ENCODE results near the gene NR2C1.
"Not testable (repeated sequence)": the region's sequence is repeated elsewhere in the genome, so short reads cannot be mapped to it uniquely, and the experiment has no call there.

The NR2C1 gene

DNA sequence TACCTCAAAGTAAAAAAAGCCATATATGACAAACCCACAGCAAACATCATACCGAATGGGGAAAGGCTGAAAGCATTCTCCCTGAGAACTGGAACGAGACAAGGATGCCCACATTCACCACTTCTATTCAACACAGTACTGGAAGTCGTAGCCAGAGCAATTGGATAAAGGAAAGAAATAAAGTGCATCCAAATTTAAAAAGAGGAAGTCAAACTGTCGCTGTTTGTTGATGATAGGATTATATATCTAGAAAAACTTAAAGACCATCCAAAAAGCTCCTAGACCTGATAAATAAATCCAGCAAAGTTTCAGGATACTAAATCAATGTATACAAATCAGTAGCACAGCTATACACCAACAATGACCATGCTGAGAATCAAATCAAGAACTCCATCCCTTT, 75.1 kb downstream of the NR2C1 start:
- DNase-seq, result no peak

DNA sequence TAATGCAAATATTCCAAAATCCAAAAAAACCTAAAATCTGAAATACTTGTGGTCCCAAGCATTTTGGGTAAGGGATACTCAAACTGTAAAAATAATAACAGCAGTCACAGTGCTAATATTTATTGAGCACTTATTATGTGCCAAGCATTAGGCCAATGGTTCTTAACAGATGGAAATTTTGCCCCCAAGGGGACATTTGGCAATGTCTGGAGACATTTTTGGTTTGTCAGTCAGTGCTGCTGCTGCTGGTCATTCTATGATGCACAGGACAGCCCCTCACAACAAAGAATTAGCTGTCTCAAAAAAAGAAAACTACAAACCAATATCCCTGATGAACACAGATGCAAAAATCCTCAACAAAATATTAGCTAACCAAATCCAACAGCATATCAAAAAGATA, 75.7 kb downstream of the NR2C1 start:
- no peak for DNase-seq

DNA sequence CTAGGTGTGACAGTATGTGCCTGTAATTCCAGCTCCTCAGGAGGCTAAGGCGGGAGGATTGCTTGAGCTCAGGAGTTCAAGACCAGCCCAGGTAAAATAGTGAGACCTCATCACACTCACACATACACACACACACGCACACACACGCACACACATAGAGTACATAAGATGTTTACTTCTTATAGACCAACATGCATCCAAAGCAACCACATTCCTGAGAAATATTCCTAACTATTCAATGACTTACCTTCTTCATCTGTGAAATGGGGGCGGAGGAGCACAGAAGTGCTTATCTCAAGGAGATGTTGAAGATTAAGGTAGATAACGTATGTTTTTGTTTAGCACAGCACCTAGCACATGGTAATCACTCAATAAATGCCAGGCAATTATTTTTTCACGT, 76.4 kb downstream of the NR2C1 start:
- no peak for DNase-seq

DNA sequence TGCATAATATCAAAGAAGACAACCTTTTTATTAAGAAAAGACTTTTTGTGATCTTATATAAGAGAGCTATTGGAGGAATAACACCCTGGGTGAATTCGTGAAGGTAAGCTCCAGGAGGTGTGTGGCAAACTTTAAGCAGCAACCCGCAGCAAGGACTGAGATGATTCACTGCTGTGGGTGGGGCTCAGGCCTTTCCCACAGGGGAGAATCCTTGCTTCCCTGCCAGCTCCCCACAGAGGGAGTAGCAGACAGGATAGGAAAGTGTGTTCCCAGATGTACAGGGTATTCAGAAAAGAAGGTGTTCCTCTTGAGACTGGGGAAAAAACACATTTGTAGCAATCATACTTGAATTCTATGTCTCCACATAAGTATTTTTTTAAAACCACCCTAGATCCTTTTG, 79.1 kb downstream of the NR2C1 start:
- no peak for DNase-seq

DNA sequence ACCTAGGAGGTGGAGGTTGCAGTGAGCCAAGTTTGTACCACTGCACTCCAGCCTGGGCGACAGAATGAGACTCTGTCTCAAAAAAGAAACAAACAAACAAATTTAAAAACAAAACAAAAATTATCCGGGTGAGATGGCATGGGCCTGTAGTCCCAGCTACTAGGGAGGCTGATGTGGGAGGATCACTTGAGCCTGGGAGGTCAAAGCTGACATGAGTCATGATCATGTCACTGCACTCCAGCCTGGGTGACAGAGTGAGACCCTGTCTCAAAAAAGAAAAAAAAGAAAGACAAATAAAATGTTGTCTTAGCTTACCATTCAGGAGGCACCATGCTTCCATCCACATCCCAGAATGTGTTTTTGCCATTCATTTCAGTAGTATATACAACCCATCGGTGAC, 79.6 kb downstream of the NR2C1 start:
- DNase-seq, result not testable (repeated sequence)

DNA sequence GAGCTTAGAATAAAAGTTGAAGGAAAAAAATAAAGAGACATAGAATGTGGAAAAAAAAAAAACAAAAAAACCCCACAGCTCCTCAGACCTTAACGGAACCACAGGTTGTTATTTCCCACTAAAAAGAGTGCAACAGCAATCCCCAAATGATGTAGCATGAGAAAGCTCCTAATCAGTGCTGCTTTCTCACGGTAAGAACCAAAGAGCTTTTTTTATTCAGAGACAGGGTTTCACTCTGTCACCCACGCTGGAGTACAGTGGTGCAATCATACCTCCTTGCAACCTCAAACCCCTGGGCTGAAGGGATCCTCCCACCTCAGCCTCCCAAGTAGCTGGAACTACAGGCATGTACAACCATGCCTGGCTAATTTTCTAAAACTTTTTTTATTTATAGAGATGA, 83.2 kb downstream of the NR2C1 start:
- no peak for DNase-seq

DNA sequence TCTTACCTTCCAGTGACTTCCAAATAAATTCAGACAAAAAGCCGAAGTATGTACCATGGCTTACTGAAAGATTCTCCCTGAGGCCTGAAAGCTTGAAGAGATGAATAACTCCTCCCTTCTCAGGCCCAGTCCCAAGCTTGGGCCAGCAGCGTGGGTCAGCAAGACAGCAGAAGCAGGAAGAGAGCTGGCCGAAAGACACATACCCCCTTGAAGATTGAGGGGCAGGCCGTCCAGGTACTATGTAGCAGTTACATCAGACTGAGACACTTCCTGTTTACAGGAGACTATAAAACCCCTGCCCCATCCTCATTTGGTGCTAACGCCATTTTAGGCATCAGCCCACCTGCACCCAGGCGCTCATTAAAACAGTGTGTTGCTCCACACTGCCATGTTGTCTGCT, 84.9 kb downstream of the NR2C1 start:
- DNase-seq, result no peak

DNA sequence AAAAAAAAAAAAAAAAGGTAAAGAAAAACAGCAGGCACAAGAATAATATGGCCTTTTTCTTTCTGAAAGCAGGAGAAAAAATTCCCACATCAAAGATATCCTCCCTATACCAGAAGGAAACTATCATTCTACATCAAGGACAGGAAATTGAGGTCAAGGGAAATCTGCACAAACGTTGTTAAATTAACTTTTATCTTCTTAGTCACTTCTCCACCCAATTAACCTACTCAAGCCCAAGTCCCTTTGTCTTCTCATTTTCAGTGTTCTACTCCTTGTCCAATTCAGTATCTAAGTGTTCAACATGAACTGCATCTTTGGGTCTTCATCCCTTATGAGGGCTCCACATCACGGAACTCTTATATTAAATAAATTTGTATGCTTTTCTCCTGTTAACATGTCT, 85.6 kb downstream of the NR2C1 start:
- DNase-seq, result no peak

DNA sequence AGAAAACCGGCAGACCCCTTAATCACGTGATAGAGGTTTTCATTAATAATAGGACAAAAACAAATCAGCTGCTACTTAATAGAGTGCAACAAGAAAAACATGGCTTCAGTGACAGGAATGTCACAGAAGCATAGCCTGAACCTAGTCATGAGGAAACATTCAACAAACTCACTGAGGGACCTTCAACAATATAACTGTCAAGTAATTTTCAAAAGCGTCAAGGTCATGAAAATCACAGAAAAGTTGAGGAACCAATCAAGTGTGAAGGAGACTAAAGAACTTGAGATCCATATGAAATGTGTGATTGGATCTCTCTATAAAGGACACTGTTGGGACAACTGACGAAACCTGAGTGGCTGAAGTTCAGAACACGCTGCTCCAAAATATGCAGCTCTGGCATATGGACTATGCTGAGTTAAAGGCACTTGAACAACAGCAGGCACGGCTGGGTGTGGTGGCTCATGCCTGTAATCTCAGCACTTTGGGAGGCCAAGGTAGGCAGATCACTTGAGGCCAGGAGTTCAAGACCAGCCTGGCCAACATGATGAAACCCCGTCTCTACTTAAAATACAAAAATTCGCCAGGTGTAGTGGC, 86.2 kb downstream of the NR2C1 start:
- no peak for DNase-seq

DNA sequence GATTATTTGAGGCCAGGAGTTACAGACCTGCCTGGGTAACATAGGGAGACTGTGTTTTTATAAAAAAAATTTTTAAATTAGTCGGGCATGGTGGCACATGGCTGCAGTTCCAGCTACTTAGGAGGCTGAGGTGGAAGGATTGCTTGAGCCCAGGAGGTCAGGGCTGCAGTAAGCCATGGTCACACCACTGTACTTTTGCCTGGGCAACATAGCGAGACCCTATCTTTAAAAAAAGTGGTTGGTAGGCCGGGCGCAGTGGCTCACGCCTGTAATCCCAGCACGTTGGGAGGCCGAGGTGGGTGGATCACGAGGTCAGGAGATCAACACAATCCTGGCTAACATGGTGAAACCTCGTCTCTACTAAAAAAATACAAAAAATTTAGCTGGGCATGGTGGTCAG, 88.3 kb downstream of the NR2C1 start:
- DNase-seq, result not testable (repeated sequence)

DNA sequence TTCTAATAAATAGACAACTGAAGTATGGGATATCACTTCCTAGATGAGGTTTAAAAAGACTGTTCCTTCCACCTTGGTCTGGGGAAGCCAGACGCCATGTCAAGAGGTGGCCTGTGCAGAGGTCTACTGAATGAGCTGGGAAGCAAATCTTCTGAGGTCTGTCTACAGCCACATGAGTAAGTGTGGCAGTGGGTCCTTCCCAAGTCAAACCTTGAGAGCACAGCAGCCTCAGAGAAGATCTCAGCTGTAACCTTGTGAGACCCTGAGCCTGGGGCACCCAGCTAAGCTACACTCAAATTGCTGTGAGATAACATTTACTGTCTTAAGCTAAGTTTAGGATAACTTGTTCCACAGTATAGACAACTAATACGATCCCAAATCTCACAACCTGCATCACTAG, 90.1 kb downstream of the NR2C1 start:
- DNase-seq, result no peak

DNA sequence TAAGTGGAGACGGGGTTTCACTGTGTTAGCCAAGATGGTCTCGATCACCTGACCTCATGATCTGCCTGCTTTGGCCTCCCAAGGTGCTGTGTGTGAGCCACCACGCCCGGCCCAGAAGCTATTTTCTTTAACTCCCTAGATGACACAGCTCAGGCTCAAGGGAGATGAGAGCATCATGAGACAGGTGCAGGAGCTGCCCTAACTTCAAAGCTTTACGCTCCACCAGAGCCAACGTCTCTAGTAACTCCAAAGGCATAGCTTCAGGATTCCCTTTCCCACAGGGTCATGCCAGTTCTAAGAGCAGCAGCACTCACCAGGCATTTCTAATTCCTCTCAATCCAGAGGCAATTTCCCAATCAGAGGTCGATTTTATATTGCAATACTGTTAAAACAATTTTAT, 91.0 kb downstream of the NR2C1 start:
- no peak for DNase-seq

DNA sequence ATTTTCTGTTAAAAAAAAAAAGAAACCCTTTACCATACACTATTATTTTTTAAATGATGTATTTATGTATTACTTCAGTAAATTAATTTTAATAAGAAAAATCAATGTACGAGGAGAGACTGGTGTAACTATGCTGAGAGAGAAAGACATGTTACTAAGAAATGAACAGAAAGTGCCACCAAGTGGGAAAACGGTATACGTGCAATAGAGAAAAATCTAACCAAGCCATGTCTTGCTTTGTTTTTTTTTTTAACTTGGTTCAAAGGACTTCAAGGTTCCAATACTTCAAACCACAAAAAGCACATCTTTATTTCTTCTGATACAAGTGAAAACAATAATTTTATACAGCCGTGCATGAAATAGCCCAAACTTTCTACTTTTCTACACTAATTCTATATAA, 92.8 kb downstream of the NR2C1 start:
- DNase-seq, result no peak

DNA sequence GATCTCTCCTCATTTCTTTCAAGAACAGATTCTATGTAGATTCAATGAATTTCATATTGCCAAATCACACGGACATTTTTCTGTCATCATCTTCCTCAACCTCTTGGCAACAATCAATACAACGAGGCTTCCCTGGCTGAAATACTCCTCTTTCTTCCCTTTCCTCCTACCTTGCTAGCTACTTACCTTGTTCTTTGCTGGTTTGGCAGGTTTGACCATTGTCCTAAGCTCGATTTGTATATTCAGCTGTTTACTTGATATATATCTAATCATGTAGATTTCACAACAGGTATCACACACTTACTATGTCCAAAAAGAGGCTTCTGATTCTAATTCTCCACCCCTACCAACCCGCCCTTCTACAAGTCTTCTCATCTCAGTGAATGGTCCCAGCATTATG, 93.5 kb downstream of the NR2C1 start:
- no peak for DNase-seq

DNA sequence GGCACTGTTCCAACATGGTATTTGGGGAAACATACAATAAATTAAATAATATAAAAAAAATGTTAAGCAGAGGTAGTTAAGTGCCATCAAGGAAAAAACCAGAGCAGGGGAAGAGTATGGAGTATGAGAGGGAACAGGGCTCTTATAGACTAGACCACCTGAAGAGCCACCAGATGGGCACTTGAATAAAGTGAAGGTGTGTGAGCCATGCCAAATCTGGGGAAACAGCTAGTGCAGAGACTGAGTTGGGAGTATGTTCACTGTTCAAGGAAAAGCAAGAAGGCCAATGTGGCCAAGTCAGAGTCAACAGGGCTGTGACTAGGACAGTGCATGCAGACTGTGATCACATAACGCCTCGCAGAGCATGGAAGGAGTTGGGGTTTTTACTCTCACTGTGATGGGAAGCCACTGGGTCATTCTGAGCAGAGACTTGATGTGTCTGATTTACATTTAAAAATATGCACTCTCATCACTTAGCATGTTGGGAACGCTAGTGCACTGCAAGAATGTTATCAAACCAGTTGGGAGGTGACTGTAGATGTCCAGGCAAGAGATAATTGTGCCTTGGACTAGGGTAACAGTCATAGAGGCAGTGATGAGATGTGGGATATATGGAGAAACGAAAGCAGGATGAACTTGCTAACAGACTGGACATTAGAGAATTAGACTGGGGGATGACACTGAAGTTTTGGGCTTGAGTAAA, 95.5 kb downstream of the NR2C1 start:
- no peak for DNase-seq

DNA sequence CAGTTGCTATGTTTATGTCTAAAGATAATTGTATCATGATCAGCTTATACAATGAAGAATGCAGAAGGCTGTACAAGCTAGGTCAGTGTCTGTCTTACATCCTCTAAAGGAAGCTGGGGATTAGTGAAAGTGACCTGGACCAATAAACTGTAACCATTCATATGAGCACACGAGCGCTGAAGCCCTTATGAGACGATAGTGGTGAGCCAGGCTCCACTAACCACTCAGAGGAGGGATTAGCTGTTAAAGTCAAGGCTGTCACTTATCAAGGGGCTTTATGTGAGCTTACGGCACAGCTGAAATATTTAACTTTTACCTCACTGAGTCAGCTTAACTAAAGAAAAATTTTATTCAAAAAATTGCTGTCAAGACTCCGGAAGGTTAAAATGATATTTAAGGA, 100.2 kb downstream of the NR2C1 start:
- DNase-seq, result no peak

DNA sequence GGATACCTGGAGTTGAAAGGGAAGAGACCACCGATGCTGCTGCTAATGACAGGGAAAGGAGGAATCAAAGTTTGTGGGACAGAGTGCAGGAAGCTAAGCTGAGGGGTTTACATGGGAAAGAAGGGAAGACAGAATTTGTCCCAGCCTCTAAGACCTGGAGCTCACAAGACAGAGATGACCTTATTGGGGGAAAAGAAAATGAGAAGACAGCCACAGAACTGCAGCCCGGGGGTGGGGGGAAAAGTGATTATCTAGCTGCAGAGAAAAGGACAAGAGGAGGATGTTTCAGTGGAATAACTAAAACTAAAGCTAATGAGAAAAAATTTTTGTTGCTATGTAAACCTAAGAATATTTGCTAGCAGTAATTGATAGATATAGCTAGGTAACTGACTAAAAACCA, 100.6 kb downstream of the NR2C1 start:
- no peak for DNase-seq

DNA sequence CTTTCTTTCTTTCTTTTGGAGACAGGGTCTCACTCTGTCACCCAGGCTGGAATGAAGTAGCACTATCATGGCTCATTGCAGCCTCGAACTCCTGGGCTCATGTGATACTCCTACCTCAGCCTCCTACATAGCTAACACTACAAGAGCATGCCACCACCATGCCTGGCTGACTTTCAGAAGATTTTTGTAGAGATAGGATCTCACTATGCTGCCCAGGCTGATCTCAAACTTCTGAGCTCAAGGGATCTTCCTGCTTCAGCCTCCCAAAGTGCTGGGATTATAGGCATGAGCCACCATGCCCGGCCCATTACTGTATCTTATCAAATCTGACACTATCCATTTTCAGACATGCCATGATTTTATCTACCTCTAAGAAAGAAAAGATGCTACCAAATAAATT, 101.5 kb downstream of the NR2C1 start:
- DNase-seq, result no peak

DNA sequence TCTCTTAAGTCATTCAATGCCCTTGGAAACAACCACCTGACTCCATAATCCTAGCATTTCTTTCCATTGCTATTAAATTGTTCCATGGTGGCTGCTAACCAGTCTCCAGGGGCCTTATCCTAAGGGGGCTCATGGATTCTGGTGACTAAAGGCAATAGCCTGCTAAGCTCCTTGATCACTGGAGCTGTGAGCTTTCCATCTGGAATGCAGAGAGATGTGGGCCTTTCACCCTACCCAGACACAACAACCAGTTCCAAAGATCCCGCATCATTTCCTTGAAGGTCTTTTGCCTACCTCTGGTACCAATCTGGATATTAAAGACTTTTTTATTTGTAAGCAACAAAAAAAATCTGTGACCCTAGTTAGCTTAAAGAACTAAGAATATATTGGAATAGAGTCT, 102.9 kb downstream of the NR2C1 start:
- no peak for DNase-seq

All from stimulated activated CD4-positive, alpha-beta T cell treated with anti-CD3 and anti-CD28 coated beads, Interleukin-1b, Interleukin-23, amount 100 ng/mL, for 48 hours (primary cell).